Keratinocyte (primary cell): ENCODE results near the gene CCDC127. TPM values are rescaled to one million over a fixed set of nuclear protein-coding genes. Genes with fewer than 3 reads are reported as not detected.

Experiments used
- DNase-seq: peaks from one replicate; pipeline ENCODE4 v3.0.0-alpha.2; 2011; ENCODE audit warnings: low read depth, missing footprints, low spot score
- FAIRE-seq: peaks from 2 replicates; lab custom pipeline; 2011; peaks lifted over from hg19 to GRCh38; lab: Jason Lieb, UNC
- H2AFZ ChIP-seq: 2 replicates; pipeline ENCODE4 v1.6.0; 2012; ENCODE audit warnings: low read length, control low read depth, inconsistent platforms; ENCODE audit not compliant: control insufficient read depth
- H3K27ac ChIP-seq: 2 replicates; pipeline ENCODE4 v1.5.1; 2011; ENCODE audit warnings: low read length; ENCODE audit not compliant: control insufficient read depth, insufficient read depth
- H3K27me3 ChIP-seq: 3 replicates; pipeline ENCODE4 v1.6.0; 2011; ENCODE audit warnings: low read length; ENCODE audit not compliant: control insufficient read depth, insufficient read depth; ENCODE audit errors: extremely low read depth
- H3K36me3 ChIP-seq, 2 experiments: 2 replicates in 1 of 2; 3 replicates in 1 of 2; pipeline ENCODE4 v1.5.1; 2011; ENCODE audit warnings: low read length in 2 of 2, mild to moderate bottlenecking in 1 of 2; ENCODE audit not compliant: control insufficient read depth in 2 of 2, insufficient read depth in 2 of 2; ENCODE audit errors: extremely low read depth in 1 of 2
- H3K4me1 ChIP-seq: 3 replicates; pipeline ENCODE4 v1.5.1; 2011; ENCODE audit warnings: low read length; ENCODE audit not compliant: control insufficient read depth, insufficient read depth; ENCODE audit errors: extremely low read depth
- H3K4me2 ChIP-seq: 3 replicates; pipeline ENCODE4 v1.6.0; 2011; ENCODE audit warnings: low read depth, low read length; ENCODE audit not compliant: control insufficient read depth, insufficient read depth; ENCODE audit errors: extremely low read depth
- H3K4me3 ChIP-seq, 3 experiments: fragments of 200-600 bp in 1 of 3; sonication (generic) in 1 of 3; 2 replicates in 2 of 3; 3 replicates in 1 of 3; pipeline ENCODE4 v1.5.1; 2011 to 2016; ENCODE audit warnings: low read length in 3 of 3, mild to moderate bottlenecking in 3 of 3, control low read depth in 2 of 3, inconsistent platforms in 1 of 3, low read depth in 1 of 3, mixed read lengths in 1 of 3, mixed run types in 1 of 3, moderate library complexity in 1 of 3; ENCODE audit not compliant: control insufficient read depth in 2 of 3, insufficient read depth in 2 of 3; ENCODE audit errors: extremely low read depth in 1 of 3
- H3K79me2 ChIP-seq: 2 replicates; pipeline ENCODE4 v1.6.0; 2012; ENCODE audit warnings: low read length; ENCODE audit not compliant: control insufficient read depth, insufficient read depth
- H3K9ac ChIP-seq: 3 replicates; pipeline ENCODE4 v1.6.0; 2011; ENCODE audit warnings: low read length; ENCODE audit not compliant: control insufficient read depth, insufficient read depth; ENCODE audit errors: extremely low read depth
- H3K9me1 ChIP-seq: 3 replicates; pipeline ENCODE4 v1.6.0; 2011; ENCODE audit warnings: low read length; ENCODE audit not compliant: control insufficient read depth, insufficient read depth; ENCODE audit errors: extremely low read depth
- H3K9me3 ChIP-seq: 2 replicates; pipeline ENCODE4 v1.5.1; 2012; ENCODE audit warnings: low read depth, low read length; ENCODE audit not compliant: control insufficient read depth
- H4K20me1 ChIP-seq: 3 replicates; pipeline ENCODE4 v1.6.0; 2011; ENCODE audit warnings: low read length; ENCODE audit not compliant: control insufficient read depth, insufficient read depth; ENCODE audit errors: extremely low read depth
- CTCF ChIP-seq, 3 experiments: IDR thresholded peaks in 1 of 3; conservative IDR thresholded peaks in 1 of 3; optimal IDR thresholded peaks in 1 of 3; 2 replicates in 2 of 3; 3 replicates in 1 of 3; pipeline versions ENCODE3 to v1.5.1; 2011; ENCODE audit warnings: low read length in 3 of 3, mild to moderate bottlenecking in 3 of 3, moderate library complexity in 2 of 3, control low read depth in 1 of 3, inconsistent platforms in 1 of 3; ENCODE audit not compliant: insufficient read depth in 2 of 3; ENCODE audit errors: extremely low read depth in 1 of 3
- EZH2 ChIP-seq: IDR thresholded peaks from one replicate; pipeline ENCODE4 v1.6.1; 2012; ENCODE audit warnings: inconsistent platforms, mild to moderate bottlenecking, low read length, moderate library complexity
- dilution Hi-C: fragments of 300-500 bp; cut with MboI; formaldehyde crosslinking; loops from one replicate; pipeline ENCODE4 v1.7.0; 2020; ENCODE audit warnings: low sequenced_read_pairs; ENCODE audit not compliant: extremely low pct_ligation_motif_present
- polyA plus RNA-seq, 5 experiments: library from polyadenylated mRNA; depleted of rRNA in 3 of 5; stranded (reverse) in 3 of 5; stranded (forward) in 1 of 5; unstranded in 1 of 5; fragments of >200 nt; gene quantifications; 1 replicate in 1 of 5; 2 replicates in 3 of 5; 3 replicates in 1 of 5; pipeline versions ENCODE4 v1.2.1 to v1.2.3, GENCODE V29; 2011 to 2012; ENCODE audit warnings: missing spikeins in 2 of 5, low read depth in 1 of 5, low replicate concordance in 1 of 5

The CCDC127 gene
- polyA plus RNA-seq, 1 donor (not counting 4 experiments of a cell fraction or from before 2014, with no cell fraction given), result 4.9 TPM

- H2AFZ ChIP-seq, result no peak overlapping the region
- H3K27ac ChIP-seq, result no peak overlapping the region
- H3K79me2 ChIP-seq, result no peaks in the 10 kb centered on the region
- no peak overlapping the region for H3K9ac ChIP-seq
- no peaks in the 10 kb centered on the region for H3K9me3 ChIP-seq
- no peak overlapping the region for H3K4me3 ChIP-seq
- TF ChIP-seq CTCF (optimal IDR thresholded peaks at IDR 0.05 in 1 of 3, IDR thresholded peaks at IDR 0.05 in 1 of 3, conservative IDR thresholded peaks at IDR 0.05 in 1 of 3; ENCODE audit: extremely low read depth in 1 of 3, insufficient read depth in 2 of 3, low read length in 3 of 3) (no peak), EZH2 (no peak)
- no peaks in the 10 kb centered on the region for H3K4me1 ChIP-seq
- no peaks in the 10 kb centered on the region for H3K27me3 ChIP-seq
- no peaks in the 10 kb centered on the region for H3K9me1 ChIP-seq
- no peaks in the 10 kb centered on the region for H3K36me3 ChIP-seq
- DNase-seq (no peak), FAIRE-seq (no peak)
- no peak overlapping the region for H3K4me2 ChIP-seq
- H4K20me1 ChIP-seq, result no peaks in the 10 kb centered on the region
- dilution Hi-C loops, result no loop called here
Measured at GRCh38 chr5:159448-160172, 58.3 kb downstream of the CCDC127 start.

- Histone ChIP-seq H3K27ac (no peak overlapping the region), H3K9me3 (no peaks in the 10 kb centered on the region), H3K4me2 (no peak overlapping the region), H4K20me1 (no peaks in the 10 kb centered on the region), H3K36me3 (no peaks in the 10 kb centered on the region), H3K4me3 (no peak overlapping the region), H3K79me2 (no peaks in the 10 kb centered on the region), H2AFZ (no peak overlapping the region), H3K9me1 (no peaks in the 10 kb centered on the region), H3K4me1 (no peaks in the 10 kb centered on the region), H3K9ac (no peak overlapping the region), H3K27me3 (no peaks in the 10 kb centered on the region)
- dilution Hi-C loops, result no loop called here
- DNase-seq (no peak), FAIRE-seq (no peak)
- TF ChIP-seq CTCF (optimal IDR thresholded peaks at IDR 0.05 in 1 of 3, IDR thresholded peaks at IDR 0.05 in 1 of 3, conservative IDR thresholded peaks at IDR 0.05 in 1 of 3; ENCODE audit: extremely low read depth in 1 of 3, insufficient read depth in 2 of 3, low read length in 3 of 3) (no peak), EZH2 (no peak)
Measured at GRCh38 chr5:158807-159447, 59.0 kb downstream of the CCDC127 start.
